ENCODE results near the gene CLASP2. TPM values are rescaled to one million over a fixed set of nuclear protein-coding genes. Genes with fewer than 3 reads are reported as not detected.

The CLASP2 gene
- total and polyA plus RNA-seq, 2 of the 4 experiments (the other 2 are of a cell fraction) = 11.9 to 49.1 TPM

DNA sequence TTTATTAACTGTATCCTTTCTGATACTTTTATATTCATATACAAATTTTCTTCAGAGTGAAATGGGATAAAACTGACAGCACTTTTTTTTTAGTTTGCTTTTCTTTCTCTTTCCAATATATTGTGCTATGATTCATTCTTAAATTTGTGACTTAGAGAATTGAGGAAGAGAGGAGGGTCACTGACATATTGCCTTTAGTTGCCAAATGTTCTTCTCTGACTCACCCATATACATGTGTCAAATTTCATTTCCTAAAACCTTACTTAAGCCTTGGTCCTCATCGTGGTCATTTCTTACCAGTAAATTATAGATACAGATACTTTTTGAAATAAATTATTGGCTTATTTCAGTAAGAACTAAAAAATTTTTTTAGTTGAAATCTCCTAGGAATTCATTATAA lies 53.9 kb downstream of the CLASP2 start:
- no peaks in the 10 kb centered on the region for H3K27me3 ChIP-seq (ENCODE audit: control insufficient read depth, insufficient read depth, low read length)
- ATAC-seq (ENCODE audit: low read depth) = peak; percentile 61
- no peak overlapping the region for H3K4ac ChIP-seq (ENCODE audit: low read depth, low read length)
- H3K56ac ChIP-seq (ENCODE audit: extremely low read depth, insufficient read depth, low read length) = no peak overlapping the region
- ChIA-PET POLR2A (ENCODE audit: unreplicated experiment) (no interaction called here), CTCF (no interaction called here)
- no peak overlapping the region for H4K5ac ChIP-seq (ENCODE audit: low read depth, low read length)
- no peak overlapping the region for H2BK5ac ChIP-seq (ENCODE audit: low read depth, low read length, poor library complexity, severe bottlenecking)
- WGBS, 2 experiments (ENCODE audit: extremely low coverage in 2 of 2, insufficient read length in 1 of 2) = no CpG with 5 or more reads among the region's 1 CpG
- TF ChIP-seq CEBPB (IDR thresholded peaks at IDR 0.05; ENCODE audit: low read depth, low read length) (peak; percentile 88), NFE2L2 (IDR thresholded peaks at IDR 0.05; ENCODE audit: low read depth, low read length) (no peak), FOS (IDR thresholded peaks at IDR 0.05; ENCODE audit: low read depth, low read length) (peak; percentile 69)
- H4K91ac ChIP-seq (ENCODE audit: insufficient read depth, low read depth, low read length) = no peak overlapping the region
- DNase-seq = peak; percentile 92
- peaks cover 4% of the 10 kb centered on the region for H3K4me1 ChIP-seq (ENCODE audit: control insufficient read depth, insufficient read depth, low read length)
- H2BK15ac ChIP-seq (ENCODE audit: low read depth, low read length) = no peak overlapping the region
- H2AK5ac ChIP-seq (ENCODE audit: low read depth, low read length) = no peak overlapping the region
- H4K20me1 ChIP-seq (ENCODE audit: insufficient read depth, low read length) = no peaks in the 10 kb centered on the region
- H2BK120ac ChIP-seq (ENCODE audit: low read depth, low read length) = no peak overlapping the region
- no peak overlapping the region for H3K4me2 ChIP-seq (ENCODE audit: low read depth, low read length)
- no peak overlapping the region for H3K14ac ChIP-seq (replicated peaks; ENCODE audit: low read depth, low read length)
- no peak overlapping the region for H2AK9ac ChIP-seq (replicated peaks; ENCODE audit: low read depth, low read length, poor library complexity)
- intact Hi-C loops (cut with micrococcal nuclease) = no loop called here
- in situ Hi-C loops (cut with MboI; ENCODE audit: low sequenced_read_pairs) = no loop called here
- no peaks in the 10 kb centered on the region for H3K36me3 ChIP-seq (ENCODE audit: control insufficient read depth, insufficient read depth, low read length)
- no peak overlapping the region for H2BK20ac ChIP-seq (ENCODE audit: low read depth, low read length)
- no peaks in the 10 kb centered on the region for H3K9me3 ChIP-seq (ENCODE audit: control insufficient read depth, insufficient read depth, low read length)
- no peak overlapping the region for H3K9ac ChIP-seq (ENCODE audit: low read depth, low read length)
- no peak overlapping the region for H3K18ac ChIP-seq (ENCODE audit: low read depth, low read length)
- no peak overlapping the region for H2AFZ ChIP-seq (replicated peaks; ENCODE audit: low read length, poor library complexity)
- no peak overlapping the region for H3K23ac ChIP-seq (ENCODE audit: low read depth, low read length)
- no TSS peak for BruUV-seq (replicated peaks)
- H3K4me3 ChIP-seq (ENCODE audit: insufficient read depth, low read depth, low read length) = no peak overlapping the region
- peaks cover 5 to 19% of the 10 kb centered on the region in 2 experiments; a peak in 3 of 4 replicates for H3K79me1 ChIP-seq (ENCODE audit: low read depth in 1 of 2, low read length in 2 of 2)
- H3K9me1 ChIP-seq (ENCODE audit: insufficient read depth, low read length) = peaks cover 3% of the 10 kb centered on the region
- no peak overlapping the region for H4K8ac ChIP-seq (ENCODE audit: low read depth in 2 of 2, low read length in 2 of 2)
- dilution Hi-C loops (cut with HindIII; ENCODE audit: low sequenced_read_pairs, unreplicated experiment) = no loop called here
- H3K27ac ChIP-seq (ENCODE audit: insufficient read depth, low read length) = no peak overlapping the region

All from IMR-90 (cell line).